Left forelimb (tissue), 1 donor: ENCODE results near the gene ZCRB1.
A peak's percentile ranks its signal among the peaks of the same experiment; 100 is the strongest.
"Not testable (repeated sequence)": the region's sequence is repeated elsewhere in the genome, so short reads cannot be mapped to it uniquely, and the experiment has no call there.

Experiments used
- DNase-seq: peaks from one replicate; pipeline ENCODE4 v3.0.0-alpha.2; 2018; ENCODE audit warnings: low spot score

Gene ZCRB1, protein sequence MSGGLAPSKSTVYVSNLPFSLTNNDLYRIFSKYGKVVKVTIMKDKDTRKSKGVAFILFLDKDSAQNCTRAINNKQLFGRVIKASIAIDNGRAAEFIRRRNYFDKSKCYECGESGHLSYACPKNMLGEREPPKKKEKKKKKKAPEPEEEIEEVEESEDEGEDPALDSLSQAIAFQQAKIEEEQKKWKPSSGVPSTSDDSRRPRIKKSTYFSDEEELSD

DNA sequence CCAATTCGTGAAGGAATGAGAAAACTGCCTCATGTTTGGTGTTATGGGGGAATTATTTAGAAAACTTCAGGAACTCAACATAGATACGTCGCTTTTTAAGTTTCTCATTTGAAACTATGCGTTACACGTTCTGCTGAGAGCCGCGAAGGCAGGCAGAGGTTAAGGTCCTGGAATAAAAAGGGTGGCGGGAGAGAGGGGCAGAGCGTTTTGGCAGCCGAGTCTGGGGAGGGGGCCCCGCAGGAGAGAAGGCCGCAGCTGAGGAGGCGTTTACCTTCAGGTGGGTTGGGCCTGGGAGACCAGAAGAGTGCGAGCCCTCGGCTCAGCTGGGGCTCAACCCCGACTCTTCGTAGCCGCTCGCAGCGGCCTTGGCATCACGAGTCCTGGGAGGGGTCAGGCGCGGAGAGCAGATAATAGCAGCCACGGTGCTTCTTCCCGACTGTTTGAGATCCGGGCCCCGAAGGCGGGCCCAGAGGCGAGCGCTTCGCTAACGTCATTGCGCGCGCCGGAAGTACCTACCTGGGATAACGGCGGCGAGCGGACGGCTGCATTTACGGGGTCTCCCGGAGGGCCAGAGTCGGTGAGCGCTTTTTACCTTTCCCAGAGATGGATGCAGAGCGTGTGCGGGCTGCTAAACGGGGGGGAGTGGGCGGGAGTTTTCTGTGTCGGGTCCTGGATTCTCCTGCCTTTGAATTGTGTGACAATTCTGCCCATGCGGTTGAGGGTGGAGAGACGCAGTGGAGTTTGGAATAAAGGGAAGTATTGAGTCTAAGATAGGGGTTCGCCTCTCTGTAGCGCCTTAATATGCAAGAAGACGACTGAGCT lies at the start of gene ZCRB1, which contains the start of gene PPHLN1:
Gene ZCRB1 (minus strand): TSS at position 442 of the 822 bp plus-strand sequence. CDS start 1,992 bp downstream, outside the sequence.
Gene PPHLN1 (plus strand): TSS at position 515 of the 822 bp plus-strand sequence. CDS start 9,736 bp downstream, outside the sequence.
- DNase-seq = peak; percentile 92

DNA sequence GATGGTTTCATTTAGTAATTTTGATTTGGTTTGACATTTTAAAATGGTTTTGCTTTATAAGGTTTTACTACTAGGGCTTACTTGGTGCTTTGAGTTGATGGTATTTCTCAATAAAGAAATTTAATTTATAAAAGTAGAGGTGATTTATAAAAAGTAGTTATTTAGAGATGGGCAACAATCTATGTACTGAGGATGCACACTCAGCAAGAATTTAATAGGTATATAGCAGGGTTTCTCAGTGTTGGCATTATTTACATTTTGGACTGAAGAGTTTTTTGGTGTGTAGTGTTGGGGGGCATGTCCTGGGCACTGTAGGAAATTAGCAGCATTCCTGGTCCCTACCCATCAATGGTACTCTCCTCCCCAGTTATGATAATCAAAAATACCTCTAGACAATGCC lies 47.8 kb upstream of the ZCRB1 start:
- no peak for DNase-seq

DNA sequence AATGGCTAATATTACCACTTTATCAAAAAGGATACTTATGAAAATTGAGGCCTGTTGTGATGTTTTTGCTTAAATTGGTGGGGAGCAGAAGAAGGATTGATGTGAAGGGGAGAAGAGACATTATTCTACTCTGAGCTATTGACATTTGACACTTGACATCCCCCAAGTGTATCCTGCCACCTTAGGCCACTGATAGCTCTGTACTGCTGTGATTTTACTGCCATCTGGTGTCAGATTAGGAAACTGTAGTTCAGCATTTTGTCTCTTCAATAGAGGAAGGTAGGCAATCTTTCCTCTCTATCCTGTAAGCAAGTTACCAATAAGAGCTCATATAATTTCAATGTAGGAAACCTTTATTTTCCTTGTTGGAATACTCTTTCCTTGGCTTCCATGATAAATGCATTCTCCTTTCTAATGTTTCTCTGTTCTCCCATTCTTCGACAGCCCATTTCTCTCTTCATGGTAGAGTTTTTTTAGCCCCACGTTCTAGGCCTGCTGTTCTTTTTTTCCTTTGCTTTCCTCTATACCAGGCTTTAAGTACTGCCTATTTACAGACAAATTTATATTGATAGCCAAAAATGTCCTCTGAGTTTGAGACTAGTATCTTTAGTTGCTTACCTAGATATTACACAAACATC lies 46.4 kb upstream of the ZCRB1 start:
- no peak for DNase-seq

DNA sequence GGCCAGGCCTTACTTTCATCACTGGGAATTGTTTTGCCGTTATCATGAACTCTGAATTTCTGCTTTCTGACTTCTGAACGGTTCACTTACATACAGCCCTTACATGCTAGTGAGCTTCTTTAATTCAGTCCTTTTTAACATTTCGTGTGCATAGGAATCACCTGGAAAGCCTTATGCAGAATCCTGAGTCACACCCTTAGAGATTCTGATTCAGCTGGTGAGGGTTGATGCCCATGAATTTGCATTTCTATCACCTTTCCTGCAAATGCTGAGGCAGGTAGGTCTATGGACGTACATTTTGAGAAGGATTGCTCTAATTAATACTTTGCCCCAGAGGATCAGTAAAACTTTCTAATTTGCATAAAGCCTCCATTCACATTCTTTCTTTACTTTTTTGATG lies 44.1 kb upstream of the ZCRB1 start:
- no peak for DNase-seq

DNA sequence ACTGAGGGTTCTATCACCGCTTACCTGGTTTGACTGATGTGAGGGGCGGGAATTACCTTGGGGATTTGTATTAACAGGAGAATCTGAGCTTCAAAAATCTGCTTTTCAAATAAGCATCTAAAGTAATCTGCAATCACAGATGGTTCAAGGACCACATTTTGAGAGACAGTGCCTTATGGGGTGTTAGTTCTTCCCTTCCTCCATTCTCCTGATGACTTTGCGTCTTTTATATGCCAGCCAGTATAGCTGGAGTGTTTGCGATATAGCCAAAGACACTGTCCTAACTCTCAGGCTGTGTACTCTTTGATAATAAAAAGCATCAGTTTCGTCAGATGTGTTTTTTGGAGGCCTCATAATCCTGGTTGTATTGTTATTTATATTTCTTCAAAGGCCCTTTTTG lies 39.6 kb upstream of the ZCRB1 start:
- DNase-seq = no peak

DNA sequence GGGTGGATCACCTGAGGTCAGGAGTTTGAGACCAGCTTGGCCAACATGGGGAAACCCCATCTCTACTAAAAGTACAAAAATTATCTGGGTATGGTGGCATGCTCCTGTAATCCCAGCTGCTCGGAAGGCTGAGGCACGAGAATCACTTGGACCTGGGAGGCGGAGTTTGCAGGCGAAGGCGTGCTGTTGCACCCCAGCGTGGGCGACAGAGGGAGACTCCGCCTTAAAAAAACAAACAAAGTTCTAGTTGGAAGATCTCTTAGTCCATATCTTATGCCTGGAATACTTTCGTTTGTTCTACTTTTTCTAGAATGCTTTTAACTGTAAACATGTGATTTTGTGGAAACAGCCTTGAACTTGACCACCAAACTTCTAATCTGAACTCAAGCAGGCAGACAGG lies 38.8 kb upstream of the ZCRB1 start:
- no peak for DNase-seq

DNA sequence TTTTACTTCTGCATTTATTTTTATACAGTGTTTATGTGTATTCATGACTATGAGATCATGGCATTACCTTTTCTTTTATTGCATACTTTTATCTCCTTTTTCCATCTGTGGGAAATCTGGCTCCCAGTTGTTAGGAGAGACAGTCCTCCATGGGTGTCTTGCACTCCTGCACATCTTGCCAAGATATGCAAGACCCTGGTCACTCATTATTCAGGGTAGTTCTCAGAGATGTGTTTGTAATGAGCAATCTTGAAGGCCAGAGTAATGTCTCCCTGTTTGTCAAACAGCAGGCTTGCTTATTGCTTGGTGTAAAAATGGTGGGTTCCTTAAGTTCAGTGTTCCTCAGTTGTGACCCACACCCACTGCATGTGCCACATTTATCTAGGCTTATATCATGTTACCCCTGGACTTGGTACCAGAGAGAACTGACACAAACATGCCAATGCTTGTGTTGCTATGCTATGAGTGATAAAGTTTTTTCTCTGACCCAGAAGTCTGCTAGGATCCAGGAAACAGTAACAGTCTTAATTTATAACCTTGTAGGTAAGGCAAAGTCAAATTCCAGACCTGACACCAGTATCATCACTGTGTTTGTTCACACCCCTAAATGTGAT lies 36.9 kb upstream of the ZCRB1 start:
- no peak for DNase-seq

DNA sequence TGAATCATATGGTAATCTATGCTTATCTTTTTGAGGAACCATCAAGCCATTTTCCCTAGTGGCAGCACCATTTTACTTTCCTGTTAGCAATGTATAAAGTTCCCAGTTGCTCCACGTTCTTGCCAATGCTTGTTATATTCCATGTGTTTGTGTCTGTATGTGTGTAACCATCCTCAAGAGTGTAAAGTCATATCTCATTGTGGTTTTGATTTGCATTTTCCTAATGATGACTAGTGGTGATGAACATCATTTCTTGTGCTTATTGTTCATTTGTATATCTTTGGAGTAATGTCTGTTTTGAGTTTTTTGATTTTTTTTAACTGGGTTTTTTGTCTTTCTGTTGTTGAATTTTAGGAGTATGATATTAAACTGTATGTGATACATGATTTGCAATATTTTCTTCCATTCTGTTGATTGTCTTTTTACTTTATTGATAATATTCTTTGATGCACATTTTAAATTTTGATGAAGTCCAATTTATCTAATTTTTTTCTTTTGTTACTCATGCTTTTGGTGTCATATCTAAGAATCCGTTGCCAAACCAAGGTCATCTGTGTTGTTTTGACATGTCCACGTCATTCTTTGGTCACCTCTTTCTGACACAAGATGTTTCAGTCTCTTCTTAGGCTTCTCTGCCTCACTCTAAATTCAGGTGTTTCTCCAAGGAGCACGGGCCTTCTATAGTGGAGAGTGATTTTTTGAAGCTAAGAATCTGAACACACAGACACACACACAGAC lies 36.2 kb upstream of the ZCRB1 start:
- DNase-seq = no peak

DNA sequence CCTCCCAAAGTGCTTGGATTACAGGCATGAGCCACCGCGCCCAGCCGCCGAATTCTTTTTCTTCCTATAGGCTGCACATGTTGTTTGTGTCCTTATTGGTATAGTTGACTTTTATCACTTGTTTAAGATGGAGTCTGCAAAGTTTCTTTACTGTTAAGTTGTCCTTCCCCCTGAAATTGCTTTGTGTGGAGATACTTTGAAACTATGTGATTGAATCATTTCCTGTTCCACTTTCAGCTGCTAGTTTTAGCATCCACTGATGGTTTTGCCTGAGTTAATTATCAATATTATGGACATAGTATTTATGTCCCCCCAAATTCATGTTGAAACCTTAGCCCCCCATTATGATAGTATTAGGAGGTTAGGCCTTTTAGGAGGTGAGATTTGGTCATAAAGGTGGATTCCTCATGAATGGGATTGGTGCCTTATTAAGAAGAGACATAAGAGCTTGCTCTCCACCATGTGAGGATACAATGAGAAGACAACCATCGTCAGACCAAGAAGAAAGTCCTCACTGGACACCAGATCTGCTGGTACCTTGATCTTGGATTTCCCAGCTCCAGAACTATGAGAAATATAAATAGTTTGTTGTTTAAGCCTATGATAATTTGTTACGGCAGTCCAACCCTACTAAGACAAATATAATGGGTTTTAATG lies 35.0 kb upstream of the ZCRB1 start:
- DNase-seq = no peak

DNA sequence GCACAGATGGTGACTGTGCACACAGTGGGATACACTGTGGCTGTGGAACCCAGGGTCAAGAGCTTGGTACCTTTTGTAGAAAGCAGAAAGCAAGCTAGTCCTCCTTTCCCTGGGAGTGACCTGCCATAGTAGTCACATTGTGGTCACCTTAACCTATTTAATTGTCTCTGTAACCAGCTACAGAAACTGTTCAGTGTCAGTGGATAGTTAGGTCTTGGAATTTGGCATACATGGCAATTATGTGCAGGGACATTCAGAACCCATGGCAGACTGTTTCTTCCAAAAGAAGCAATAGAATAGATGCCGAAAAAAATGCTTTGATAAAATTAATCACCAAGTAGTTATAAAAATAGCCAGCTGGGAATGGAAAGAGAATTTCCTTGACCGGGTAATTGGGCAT lies 30.4 kb upstream of the ZCRB1 start:
- no peak for DNase-seq

DNA sequence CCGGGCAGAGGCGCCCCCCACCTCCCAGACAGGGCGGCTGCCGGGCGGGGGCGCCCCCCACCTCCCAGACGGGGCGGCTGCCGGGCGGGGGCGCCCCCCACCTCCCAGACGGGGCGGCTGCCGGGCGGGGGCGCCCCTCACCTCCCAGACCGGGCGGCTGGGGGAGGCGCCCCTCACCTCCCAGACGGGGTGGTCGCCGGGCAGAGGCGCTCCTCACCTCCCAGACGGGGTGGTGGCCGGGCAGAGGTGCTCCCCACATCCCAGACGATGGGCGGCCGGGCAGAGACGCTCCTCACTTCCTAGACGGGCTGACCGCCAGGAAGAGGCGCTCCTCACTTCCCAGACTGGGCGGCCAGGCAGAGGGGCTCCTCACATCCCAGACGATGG lies 24.1 kb upstream of the ZCRB1 start:
- not testable (repeated sequence) for DNase-seq

DNA sequence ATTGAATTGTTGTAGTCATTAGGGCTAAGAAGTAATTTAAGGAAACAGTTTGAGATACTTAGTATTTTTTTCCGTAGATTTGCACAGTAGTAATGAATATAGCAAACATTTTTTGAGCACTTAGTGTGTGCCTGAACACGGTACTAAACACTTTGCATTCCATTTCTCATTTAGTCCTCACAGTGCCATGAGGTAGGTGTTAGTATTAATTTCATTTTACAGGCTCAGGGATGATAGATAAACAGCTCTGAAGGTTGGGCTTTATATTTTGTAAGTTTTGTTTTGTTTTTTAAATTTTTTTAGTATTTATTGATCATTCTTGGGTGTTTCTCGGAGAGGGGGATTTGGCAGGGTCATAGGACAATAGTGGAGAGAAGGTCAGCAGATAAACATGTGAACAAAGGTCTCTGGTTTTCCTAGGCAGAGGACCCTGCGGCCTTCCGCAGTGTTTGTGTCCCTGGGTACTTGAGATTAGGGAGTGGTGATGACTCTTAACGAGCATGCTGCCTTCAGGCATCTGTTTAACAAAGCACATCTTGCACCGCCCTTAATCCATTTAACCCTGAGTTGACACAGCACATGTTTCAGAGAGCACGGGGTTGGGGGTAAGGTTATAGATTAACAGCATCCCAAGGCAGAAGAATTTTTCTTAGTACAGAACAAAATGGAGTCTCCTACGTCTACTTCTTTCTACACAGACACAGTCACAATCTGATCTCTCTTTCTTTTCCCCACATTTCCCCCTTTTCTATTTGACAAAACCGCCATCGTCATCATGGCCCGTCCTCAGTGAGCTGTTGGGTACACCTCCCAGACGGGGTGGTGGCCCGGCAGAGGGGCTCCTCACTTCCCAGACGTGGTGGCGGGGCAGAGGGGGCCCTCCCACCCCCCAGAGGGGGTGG lies 23.5 kb upstream of the ZCRB1 start:
- DNase-seq = not testable (repeated sequence)

DNA sequence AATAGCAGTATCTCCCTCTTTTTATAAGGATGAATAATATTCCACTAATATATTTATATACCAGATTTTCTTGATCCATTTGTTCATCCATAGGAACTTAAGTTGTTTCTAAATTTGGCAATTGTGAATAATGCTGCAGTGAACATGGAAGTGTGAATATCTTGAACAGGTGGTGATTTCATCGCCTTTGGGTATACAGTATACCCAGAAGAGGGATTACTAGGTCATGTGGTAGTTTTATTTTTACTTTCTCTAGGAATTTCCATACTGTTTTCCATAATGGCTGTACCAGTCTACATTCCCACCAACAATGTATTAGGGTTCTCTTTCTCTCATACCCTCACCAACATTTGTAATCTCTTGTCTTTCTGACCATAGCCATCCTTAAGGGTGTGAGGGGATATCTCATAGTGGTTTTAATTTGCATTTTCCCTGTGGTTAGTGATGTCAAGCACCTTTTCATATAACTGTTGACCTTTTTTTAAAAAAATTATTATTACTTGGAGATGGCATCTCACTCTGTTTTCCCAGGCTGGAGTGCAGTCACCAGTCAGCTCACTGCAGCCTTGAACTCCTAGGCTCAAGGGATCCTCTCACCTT lies 20.6 kb upstream of the ZCRB1 start:
- no peak for DNase-seq

DNA sequence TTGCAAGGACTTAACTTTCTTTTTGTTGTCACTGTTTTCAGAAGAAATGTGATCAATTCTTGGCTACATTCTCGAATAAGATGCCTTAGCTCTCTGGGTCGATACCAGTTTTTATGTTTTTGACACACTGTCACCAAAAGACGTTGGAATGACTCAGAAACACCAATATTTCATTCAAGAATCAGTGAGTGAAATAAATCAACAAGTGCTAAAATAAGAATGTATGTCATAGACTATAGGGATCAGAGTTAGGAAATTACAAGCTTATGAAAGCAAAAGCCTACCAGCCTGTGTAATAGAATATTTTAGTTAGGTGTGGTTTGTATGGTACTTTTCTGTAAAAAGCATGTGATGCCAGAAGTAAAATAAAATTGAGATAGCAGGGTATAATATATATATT lies 17.8 kb upstream of the ZCRB1 start:
- no peak for DNase-seq

DNA sequence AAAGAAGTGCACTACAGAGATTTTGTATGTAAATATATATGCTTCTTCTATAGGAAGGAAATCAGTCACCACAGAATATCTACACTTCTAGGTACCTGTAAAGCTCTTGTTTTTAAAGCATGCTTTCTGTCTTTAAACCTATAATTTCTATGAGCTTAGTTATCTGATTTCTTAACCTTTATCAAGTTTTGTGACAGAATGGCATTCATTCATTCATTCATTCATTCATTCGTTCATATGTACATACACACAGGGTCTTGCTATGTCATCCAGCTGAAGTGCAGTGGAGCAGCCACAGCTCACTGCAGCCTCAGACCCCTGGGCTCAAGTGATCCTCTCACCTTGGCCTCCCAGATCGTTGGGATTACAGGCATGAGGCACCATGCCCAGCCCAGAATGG lies 16.1 kb upstream of the ZCRB1 start:
- no peak for DNase-seq

DNA sequence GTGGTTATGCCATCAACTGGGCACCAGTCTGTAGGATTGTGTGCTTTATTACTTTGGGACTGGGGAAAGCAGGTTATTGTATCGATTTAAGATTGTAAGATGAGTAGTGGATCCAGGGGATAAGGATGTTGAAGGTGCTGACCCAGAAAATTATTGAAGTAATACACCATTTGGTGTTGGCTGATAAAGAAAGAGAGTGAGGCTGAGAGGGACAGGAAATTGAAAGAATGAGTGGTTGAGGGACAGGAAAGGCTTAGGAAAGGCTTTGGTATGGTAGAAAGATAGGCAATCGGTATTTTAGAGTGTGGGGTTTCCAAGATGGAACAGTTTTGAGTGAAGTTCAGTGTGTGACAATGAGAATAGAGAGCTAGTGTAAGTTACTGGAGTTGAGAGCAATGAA lies 12.4 kb upstream of the ZCRB1 start:
- DNase-seq = no peak

DNA sequence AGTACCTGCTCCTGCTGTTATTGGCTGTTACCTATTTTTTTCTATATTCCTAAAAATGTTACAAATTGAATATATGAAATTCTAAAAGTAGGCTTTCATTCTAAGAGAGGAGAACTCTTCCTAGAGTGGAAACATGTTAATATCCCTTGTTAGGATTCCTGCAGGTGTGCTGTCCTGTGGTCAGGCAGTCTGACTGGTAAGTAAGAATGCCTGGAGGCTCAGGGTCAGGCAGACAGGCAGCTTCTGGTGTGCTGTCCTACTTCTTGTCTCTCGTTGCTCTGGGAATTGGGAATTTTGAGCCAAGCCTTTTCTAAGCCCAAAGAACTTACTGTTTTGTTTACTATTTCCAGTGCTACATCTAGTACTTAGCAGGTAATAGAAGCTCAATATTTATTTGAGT lies 10.4 kb upstream of the ZCRB1 start:
- DNase-seq = no peak

DNA sequence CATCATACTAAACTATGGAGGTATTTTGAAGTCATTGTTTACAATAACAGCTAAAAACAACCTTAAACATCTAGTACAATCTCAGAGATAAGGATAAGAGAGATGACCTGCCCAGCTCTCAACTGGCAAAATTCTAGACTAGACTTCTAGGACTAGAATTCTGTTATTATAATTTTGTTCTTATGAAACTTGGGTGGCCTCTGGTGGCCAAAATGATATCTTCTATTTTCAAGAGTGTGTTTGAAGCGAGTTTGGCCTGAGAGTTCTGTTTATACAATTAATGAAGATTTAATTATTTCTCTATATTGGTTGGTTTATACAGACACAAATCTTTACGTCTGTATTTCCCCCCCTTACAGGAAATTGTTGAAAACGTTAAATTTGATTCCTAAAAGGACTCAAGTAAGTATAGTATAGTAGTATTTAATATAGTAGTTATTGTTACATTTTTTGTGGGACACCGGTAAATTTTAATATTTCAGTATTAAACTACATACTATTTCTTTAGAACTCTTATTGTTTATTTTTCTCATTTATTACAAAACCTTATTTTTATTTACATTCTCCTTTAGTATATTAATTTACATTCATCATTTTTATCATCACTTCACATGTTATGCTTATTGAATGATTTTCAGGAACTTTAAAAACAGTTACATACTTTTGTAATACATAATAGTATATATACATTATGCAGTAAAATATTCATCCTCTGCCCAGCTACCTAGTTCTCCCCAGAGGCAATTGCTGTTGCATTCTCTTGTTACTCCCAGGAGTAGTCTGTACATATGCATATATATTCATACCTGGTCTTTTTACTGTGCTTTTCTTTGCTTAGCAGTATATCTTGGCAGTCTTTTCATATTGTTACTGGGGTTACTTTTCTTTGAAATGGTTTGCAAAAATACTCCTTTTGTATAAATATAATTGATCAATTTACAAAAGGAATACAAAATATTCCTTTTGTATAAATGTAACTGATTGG lies 6.7 kb upstream of the ZCRB1 start:
- no peak for DNase-seq

DNA sequence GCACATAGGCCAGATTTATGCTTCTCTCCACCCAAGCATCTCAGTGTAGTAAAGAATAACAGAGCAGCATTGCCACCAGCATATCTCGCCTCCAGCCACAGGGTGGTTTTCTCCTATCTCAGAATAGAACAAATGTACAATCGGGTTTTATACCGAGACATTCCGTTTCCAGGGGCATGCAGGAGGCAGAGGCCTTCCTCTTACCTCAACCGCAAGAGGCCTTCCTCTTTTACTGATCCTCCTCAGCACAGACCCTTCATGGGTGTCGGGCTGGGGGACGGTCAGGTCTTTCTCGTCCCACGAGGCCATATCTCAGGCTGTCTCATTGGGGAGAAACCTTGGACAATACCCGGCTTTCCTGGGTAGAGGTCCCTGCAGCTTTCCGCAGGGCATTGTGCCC lies 4.2 kb upstream of the ZCRB1 start:
- not testable (repeated sequence) for DNase-seq
